ENCODE measurements around the gene SCAMP4.

SCAMP4 gene

DNA sequence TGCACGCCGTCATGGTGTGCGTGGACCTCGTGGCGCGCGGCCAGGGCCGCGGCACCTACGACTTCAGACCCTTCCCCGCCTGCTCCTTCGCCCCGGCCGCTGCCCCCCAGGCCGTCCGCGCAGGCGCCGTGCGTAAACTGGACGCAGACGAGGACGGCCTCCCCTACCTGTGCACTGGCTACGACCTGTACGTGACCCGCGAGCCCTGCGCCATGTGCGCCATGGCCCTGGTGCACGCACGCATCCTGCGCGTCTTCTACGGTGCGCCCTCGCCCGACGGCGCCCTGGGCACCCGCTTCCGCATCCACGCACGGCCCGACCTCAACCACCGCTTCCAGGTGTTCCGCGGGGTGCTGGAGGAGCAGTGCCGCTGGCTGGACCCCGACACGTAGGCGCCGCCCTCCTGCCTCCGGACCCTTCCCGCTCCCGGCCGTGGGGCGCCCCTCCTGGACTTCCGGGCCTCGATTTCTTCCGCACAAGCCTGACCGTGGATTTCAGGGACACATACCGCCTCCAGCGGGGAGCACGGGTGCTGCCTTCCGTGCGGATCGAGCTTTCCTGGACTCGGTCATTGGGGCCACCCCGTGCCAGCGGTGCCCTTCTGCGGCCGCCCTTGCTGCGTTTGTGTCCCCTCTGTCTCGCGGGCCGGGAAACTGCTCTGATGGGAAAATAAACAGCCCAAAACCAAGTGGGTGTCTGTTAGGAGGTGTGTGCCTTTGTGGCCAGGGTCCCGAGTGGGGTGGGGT, 7.7 kb downstream of the SCAMP4 start:
- no peak for DNase-seq (ENCODE audit: low spot score)

DNA sequence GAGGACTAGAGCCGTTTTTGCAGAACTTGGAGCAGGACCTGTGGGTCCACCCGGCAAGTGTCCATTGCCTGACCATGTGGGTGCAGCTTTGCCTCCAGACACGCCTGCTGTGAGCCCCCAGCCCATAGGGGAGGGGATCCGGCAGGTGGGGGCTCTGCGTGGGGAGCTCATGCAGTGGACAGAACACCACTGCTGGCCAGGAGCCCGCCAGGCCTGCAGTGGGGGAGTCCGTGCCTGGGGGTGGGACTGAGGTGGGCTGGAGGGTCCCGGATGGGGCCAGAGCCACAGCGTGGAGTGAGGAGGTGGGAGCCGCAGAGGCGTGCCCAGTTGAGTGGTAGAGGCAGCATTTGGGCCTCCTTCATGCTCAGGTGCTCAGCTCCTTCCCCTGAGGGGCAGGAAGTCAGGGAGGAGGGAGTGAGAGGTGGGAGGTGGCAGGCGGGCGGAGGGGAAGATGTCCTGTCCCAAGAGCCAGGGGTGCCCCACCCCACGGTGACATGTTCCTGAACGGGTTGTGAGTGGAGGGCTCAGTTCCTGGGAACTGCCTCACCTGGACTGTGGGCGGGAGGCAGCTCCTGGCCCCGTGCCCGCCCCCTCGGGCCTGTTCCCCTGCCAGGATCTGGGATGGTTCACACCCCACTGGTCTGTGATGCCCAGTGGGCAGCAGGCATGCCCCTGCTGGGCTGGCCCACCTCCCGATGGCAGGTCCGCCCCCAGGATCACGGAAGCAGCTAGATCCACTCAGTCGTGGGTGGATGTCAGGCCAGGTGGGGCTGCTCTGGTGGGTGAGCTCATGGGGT, 8.8 kb downstream of the SCAMP4 start:
- DNase-seq (ENCODE audit: low spot score): no peak

DNA sequence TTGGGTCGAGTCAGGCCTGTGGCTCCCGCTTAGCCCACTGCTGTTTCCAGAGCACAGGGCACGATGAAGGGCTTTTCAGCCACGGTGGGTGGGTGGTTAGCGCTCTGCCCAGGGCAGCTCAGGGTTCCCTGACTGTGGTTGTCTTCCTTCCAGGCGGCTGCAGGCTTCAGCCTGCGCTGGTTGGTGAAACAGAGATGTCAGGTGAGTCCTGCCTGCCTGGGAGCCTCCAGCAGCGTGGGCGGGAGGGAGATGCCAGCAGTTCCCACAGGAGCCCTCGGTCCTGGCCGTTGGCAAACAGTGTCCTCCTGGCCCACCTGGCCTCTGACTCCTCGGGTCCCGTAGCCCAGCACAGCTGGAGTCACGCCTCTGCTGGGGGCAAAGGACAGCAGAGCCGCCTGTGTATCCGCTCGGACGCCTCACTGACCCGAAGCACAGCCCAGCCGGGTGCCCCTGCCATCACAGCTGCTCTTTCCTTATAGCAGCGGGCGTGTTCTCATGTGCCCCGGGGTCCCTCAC, 9.7 kb downstream of the SCAMP4 start:
- no peak for DNase-seq (ENCODE audit: low spot score)

DNA sequence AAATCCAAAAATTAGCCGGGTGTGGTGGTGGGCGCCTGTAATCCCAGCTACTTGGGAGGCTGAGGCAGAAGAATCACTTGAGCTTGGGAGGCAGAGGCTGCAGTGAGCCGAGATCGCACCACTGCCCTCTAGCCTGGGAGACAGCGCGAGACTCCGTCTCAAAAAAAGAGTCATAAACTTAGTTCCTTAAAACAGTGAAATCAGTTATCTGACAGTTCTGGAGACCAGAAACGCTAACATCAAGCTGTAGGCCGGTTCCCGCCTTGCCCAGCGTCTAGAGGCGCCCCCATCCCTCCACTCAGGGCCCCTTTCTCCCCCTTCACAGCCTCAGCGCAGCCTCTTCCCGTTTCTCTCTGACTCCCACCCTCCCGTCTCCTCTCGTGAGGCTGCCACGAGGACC, 11.9 kb downstream of the SCAMP4 start:
- no peak for DNase-seq (ENCODE audit: low spot score)

DNA sequence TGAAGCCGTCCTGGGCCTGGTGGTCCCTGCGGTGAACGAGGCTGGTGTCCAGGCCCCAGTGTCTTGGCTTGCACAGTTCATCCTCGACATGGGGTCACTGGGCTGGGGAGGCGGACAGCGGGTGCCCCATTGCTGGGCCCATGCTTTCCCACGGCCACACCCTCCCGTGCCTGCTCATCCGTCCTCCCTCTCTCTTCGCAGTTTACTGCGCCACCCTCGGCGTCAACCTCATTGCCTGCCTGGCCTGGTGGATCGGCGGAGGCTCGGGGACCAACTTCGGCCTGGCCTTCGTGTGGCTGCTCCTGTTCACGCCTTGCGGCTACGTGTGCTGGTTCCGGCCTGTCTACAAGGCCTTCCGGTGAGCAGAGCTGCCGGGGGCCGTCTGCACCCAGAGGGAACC, 12.7 kb downstream of the SCAMP4 start:
- no peak for DNase-seq (ENCODE audit: low spot score)

DNA sequence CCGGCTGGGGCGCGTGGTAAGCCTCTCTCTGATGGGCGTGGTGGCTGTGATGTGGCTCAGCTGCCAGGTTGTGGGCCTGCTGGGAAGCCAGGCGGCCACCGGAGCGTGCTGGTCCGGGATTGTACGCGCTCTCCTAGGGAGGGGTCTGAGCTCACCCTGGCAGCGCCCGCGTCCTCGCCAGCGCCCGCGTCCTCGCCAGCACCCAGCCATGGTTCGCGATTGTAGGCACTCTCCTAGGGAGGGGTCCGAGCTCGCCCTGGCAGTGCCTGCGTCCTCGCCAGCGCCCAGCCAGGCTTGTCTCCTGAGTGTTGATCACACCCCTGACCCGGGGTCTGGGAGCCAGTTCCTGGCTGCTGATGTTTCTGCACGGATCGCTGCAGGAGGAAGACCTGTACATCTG, 13.8 kb downstream of the SCAMP4 start:
- DNase-seq (ENCODE audit: low spot score): no peak

DNA sequence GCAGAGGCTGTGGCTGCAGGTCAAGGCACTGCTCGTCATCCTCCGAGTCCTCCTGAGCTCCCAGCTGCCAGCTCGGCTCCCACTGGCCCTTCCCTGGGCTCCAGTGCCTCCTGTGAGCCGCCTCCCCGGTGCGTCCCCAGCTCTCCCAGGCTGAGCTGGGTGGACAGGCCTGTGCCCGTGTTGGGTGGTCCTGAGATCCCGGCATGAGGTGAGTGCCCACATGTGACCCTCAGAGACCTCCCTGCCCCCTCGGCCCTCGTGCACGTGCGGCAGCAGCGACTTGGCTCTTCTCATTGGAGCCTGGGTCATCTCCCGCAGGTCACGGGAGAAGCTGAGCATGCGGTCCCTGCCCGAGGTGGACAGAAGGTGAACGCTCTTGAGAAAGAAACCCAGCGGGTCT, 15.4 kb downstream of the SCAMP4 start:
- DNase-seq (ENCODE audit: low spot score): no peak

DNA sequence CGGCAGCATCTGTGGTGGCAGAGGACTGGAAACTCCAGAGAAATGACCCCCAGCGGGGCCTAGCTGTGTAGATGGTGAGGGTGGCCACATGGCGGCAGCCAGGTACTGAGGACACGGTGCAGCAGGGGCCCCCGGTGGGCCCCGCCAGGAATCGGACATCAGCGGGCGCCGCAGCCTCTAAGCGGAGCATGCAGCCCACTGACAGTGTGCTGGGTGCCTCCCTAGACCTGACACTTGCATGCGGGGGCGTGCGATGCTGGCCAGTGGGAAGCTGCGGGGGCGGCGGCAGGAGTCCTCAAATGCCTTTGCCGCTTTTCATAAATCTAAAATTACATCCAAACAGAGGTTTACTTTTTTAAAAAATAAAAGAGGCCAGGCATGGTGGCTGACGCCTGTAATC, 16.1 kb downstream of the SCAMP4 start:
- DNase-seq (ENCODE audit: low spot score): no peak

DNA sequence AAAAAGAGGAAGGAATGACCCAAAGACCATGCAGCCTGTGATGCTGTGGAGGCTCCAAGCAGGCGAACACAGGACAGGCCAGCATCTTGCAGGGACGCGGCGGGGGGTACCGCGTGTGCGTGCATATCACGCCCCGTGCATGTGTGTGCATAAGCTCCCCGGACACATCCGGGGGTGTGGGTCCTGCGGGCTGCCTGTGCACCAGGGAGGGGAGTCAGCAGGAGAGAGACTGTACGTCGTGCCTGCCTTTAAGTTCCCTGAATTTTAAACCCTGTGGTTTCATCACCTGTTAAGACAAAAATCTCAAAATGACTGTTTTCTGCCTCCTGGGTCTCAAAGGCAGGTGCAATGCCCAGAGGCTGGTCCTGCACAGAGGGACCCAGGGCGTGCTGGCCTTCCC, 16.6 kb downstream of the SCAMP4 start:
- no peak for DNase-seq (ENCODE audit: low spot score)

DNA sequence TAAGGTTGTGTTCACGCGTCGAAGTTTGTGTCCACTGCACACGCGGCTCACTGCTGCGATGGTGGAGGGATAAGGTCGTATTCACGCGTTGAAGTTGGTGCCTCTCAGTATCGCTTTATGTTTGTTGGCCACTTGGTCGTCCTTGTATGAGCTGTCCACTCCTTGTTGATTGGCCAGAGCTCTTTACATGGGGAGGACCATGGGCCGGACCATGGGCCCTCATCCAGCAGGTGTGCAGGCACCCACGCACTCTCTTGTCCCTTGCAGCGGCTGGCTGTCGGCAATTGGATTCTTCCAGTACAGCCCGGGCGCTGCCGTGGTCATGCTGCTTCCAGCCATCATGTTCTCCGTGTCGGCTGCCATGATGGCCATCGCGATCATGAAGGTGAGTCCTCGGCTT, 17.6 kb downstream of the SCAMP4 start:
- DNase-seq (ENCODE audit: low spot score): no peak

DNA sequence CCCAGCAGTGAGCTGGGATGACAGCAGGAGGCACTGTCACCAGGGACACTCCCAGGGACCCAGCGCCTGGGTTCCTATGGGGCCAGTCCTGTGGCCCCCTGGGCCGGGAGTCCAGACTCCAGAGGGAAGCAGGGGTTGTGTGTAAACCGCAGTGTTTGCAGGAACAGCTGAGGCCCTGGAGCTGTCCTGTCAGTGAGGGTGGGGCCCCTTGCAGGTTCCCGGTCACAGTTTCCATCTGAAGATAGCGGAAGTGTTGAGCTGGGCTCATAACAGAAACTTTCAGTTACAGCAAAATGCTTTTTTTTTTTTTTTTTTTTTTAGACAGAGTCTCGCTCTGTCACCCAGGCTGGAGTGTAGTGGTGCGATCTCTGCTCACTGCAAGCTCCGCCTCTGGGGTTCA, 18.1 kb downstream of the SCAMP4 start:
- DNase-seq (ENCODE audit: low spot score): no peak

DNA sequence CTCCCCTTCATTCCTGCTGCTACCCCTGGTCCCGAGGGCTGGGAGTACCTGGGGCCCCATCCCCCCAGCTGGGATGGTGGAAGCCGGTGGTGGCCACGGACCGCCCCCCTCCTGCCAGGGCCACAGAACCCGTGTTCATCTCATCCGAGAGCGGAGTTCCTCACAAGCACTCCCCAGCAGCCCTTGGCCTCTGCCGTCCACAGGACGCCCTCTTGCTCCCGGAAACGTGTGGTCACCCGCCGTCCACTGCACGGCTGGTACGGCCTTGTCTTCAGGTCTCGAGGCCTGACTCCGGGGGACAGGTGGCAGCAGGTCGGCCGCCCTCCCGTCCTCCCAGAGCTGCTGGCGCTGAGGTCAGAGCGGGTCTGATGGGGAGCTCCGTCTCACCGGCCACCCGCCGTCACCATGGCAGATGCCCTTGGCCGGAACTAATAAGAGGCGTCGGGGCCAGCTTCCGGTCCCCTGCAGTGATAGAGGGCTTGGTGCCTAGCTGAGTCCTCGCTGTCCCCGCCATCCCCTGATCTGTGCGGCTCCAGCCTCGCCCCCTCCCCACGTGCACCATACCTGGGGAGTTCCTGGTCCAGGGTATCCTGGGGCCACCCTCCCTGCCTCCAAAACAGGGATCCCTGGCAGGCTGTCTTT, 19.2 kb downstream of the SCAMP4 start:
- DNase-seq (ENCODE audit: low spot score): no peak

DNA sequence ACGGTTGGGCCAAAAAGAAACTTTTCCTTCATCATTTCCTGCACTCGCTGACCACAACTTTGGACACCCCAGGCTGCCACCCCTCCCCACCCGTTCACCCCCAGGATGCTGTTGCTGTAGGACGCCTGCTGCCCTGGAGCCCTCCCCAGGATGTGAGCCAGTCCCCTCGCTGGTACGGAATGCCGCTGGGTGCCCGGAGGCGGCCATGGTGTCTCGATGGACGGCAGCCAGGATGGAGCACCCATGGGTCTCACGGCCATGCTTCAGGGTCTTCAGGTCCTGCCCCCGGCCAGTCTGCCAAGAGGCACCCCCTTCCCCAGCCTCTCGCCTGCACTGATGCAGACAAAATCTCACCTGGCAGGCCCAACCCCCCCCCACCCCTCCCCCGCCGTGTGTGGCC, 20.3 kb downstream of the SCAMP4 start:
- DNase-seq (ENCODE audit: low spot score): no peak

DNA sequence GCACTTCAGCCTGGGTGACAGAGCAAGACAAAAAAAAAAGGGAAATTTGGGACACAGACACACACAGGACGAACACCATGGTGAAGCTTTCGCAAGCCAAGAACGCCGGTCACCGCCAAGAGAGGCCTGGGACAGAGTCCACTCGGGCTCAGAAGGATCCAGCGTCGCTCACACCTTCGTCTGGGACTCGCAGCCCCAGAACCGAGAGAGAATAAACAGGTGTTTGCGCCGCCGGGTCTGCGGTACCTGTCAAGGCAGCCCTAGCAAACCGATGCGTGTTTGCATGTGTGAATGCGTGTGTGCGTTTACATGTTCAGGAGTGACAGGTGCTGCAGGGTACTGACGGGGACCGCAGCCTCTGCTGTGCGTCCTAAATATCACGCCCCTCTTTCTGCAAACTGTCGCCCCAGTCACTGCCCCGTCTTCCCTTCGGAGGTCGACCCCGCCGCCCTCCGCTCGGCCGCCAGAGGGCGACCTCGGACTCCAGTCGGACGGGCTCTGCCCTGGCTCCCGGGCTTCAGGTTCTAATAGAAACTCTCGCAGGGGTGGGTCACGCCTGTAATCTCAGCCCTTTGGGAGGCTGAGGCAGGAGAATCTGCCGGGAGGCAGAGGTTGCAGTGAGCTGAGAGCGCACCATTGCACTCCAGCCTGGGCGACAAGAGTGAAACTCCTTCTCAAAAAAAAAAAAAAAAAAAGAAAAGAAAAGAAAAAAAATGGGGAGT, 24.0 kb downstream of the SCAMP4 start:
- peak; percentile 68 for DNase-seq (ENCODE audit: low spot score)

DNA sequence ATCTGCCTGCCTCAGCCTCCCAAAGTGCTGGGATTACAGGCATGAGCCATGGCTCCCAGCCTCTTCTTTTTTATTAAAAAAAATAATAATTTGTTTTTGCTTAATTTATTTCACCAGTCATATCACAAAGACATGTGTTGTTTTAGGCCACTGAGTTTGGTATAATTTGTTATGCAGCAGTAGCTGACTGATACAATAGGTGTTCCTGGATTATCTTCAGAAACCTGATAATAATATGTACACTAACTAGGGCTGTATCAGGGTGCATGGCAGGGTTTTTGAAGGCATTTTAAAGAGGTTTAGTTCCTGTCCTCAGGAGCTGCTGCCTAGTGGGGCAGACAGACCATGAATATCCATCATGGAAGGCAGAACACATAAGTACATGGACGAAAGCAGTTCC, 26.2 kb downstream of the SCAMP4 start:
- DNase-seq (ENCODE audit: low spot score): no peak

DNA sequence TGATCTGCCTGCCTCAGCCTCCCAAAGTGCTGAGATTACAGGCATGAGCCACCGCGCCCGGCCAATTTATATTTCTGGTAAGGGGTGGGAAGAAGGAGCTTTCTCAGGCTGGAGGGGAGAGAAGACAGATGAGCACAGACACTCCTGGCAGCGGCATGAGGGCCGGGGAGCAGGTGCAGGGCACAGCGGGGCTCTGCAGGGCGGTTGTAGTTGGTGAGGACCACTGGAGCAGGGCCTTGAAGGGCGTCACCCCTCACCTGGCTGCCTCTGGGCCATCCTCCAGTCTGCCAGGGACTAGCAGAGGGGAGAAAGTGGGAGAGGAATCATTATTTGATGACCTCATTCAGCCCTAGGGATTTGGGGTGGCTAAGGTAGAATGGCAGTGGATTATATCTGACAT, 27.2 kb downstream of the SCAMP4 start:
- no peak for DNase-seq (ENCODE audit: low spot score)

DNA sequence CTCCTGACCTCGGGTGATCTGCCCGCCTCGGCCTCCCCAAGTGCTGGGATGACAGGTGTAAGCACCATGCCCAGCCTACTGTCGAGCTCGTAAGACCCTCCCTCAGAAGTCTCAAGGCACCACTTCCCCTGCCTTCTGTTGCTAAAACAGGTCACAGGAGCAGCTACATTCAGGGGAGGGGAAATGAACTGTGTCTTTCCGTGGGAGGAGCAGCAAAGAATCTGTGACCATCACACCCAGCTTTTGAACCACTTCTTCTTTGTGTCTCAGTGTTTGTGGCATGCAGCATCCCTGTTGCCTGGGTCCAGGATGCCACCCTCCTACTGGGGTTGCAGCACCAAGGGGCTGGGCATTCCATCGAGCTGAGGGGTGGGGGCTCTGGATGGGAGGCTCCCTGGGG, 28.0 kb downstream of the SCAMP4 start:
- no peak for DNase-seq (ENCODE audit: low spot score)

DNA sequence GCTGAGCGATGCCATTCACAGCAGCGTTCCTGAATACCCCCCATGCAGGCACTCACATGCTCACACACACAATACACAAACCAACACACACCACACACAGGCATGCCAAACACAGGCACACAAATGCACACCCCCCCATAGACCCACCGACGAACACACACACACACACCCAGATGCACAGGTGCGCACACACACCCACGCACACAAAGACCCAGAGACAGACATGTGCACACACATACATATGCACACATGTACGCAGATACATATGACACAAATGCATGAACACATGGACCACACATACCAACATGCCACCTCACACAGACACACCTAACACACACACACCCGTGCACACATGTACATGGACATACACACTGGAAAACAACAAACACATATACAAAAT, 28.7 kb downstream of the SCAMP4 start:
- DNase-seq (ENCODE audit: low spot score): no peak

DNA sequence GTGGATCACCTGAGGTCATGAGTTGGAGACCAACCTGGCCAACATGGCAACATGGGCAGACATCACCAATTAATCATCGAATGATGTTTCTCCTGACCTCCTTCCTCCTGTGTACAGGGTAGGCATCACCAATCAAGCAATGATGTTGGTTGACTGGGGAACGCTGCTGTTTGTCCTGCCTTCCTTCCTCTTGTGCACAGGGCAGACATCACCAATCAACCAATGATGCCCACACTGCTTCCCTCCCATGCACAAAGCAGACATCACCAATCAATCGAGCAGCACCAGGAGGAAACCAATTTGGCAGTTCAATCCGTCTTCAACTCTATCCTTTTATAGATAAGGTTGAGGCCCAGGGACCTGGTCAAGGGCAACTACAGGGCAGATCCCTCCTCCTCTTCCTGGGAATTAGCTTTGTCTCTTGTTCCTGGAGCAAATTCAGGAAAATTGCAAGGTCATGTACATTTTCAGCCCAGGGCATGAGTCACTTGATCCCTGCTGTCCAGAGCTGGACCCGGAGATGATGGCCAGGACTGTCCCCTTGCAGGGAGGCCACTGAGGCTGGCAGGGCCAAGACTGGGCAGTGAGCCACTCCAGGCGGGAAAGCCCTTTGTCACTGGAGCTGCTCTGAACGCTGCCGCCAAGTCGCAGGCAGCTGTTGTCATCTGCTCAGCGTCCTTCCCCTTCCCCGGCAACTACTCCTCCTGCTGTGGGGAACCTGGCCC, 30.4 kb downstream of the SCAMP4 start:
- DNase-seq (ENCODE audit: low spot score): peak; percentile 52

DNA sequence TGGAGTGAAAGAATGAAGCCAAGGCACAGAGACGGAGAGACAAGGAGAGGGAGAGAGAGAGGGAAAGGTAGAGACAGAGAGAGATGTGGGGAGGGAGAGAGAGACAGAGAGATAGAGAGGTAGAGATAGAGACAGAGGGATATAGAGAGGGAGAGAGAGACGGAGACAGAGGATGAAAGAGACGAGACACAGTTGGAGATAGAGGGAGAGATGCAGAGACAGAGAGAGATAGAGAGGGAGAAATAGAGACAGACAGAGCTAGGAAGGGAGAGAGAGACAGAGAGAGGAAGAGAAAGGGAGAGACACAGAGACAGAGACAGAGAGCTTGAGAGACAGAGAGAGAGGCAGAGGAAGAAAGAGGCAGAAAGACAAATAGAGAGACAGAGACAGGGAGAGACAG, 31.2 kb downstream of the SCAMP4 start:
- DNase-seq (ENCODE audit: low spot score): no peak

DNA sequence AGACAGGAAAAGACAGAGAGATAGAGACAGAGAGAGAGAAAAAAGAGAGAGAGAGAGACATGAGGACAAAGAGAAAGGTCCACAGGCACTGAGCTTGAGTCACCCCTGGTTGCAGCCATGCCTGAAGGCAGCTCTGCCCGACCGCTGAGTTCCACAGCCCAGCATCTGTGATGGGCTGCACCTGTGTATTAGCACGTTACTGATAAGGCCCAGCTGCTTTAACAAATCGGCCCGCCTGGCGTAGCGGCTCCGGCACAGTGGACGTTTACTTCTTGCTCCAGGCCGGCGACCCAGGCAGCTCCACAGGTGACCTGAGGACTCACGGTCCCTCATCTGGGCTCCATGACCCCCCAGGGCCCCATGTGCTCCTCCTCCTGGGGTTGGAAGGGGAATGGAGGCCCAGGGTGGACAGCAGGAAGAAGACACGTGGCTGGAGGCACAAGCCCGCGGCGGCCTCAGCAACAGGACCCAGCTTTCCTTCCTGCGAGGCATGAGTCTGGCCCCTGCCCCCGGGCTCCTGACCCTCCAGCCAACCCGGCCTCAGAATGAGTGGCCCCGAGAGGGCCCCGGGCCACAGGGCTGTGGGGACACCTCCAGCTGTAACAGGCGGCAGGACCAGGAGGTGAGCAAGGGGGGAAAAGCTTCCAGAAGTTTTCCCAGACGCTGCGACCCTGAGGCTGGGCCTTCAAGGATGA, 31.9 kb downstream of the SCAMP4 start:
- no peak for DNase-seq (ENCODE audit: low spot score)
